GM10266 (cell line): ENCODE measurements around the gene CHD5.

ENCODE experiments used
- DNase-seq: peaks from one replicate; pipeline ENCODE4 v3.0.0; 2012; ENCODE audit errors: extremely low spot score
- CTCF ChIP-seq: IDR thresholded peaks from 2 replicates; pipeline ENCODE4 v1.5.1; 2012; ENCODE audit warnings: mild to moderate bottlenecking, low read depth; ENCODE audit not compliant: control insufficient read depth, insufficient read depth; ENCODE audit errors: missing control alignments

CHD5 gene

GRCh38 chr1:6118415-6118814, 61.7 kb downstream of the CHD5 start:
- no peak for TF ChIP-seq CTCF
- DNase-seq: no peak

GRCh38 chr1:6117624-6118023, 62.5 kb downstream of the CHD5 start:
- DNase-seq: no peak
- TF ChIP-seq CTCF: no peak

GRCh38 chr1:6117064-6117463, 63.1 kb downstream of the CHD5 start:
- no peak for TF ChIP-seq CTCF

DNA sequence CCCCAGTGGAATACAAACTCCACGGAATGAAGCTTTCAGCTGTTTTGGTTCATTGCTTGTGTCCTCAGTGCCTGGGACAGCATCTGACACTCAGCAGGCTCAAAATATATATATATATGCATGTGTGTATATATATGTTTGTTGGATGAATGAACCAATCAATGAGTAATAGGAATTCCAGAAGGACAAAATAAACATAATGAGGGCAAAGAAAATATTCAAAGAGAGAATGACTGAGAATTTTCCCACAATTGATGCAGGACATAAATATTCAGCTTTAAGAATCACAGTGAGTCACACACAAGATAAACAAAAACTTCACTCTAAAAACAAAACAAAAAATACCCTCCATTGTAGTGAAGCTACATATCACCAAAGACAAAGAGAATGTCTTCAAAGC, 64.0 kb downstream of the CHD5 start:
- DNase-seq: no peak
- no peak for TF ChIP-seq CTCF

More at GRCh38 chr1:6117064-6117463, 63.1 kb downstream of the CHD5 start:
- no peak for DNase-seq

DNA sequence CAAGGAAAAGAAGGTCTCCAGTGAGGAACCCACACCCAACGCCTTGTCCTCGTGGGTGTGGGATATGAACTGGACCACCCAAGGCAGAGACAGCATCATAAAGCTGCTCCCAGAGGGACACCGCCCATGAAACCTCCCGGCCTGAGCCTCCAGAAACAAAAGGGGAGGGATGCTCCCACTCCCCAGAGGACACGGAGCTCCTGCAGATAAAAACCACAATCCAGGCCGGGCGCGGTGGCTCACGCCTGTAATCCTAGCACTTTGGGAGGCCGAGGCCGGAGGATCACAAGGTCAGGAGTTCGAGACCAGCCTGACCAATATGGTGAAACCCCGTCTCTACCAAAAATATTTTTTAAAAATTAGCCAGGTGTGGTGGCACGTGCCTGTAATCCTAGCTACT, 66.4 kb downstream of the CHD5 start:
- DNase-seq: no peak
- no peak for TF ChIP-seq CTCF

GRCh38 chr1:6113116-6113515, 67.0 kb downstream of the CHD5 start:
- no peak for DNase-seq
- TF ChIP-seq CTCF: no peak

GRCh38 chr1:6112690-6113005, 67.5 kb downstream of the CHD5 start:
- no peak for DNase-seq

More at GRCh38 chr1:6112690-6113005, 67.5 kb downstream of the CHD5 start:
- TF ChIP-seq CTCF: no peak
